Caco-2 (cell line): ENCODE measurements around the gene ERCC1. TPM values are rescaled to one million over a fixed set of nuclear protein-coding genes. Genes with fewer than 3 reads are reported as not detected.

Source experiments
- BruUV-seq: library from RNA; stranded (reverse); fragments of 400-500 nt; replicated peaks from 2 replicates; lab custom pipeline; 2021; lab: Mats Ljungman, UMichigan
- CTCF ChIA-PET: fragments of 300-600 bp; sonication (Branson Sonifier 250); formaldehyde crosslinking; loops from one replicate; lab custom pipeline; 2022; ENCODE audit warnings: antibody characterized with exemption; lab: Charles Lee
- POLR2A ChIA-PET: fragments of 300-600 bp; sonication (Branson Sonifier 250); formaldehyde crosslinking; loops from one replicate; lab custom pipeline; 2022; ENCODE audit warnings: antibody characterized with exemption; lab: Charles Lee
- DNase-seq, 2 experiments: peaks; one replicate each; pipeline versions ENCODE4 v3.0.0 to v3.0.0-alpha.2; 2020 to 2022
- H3K27me3 ChIP-seq: replicated peaks from 2 replicates; pipeline ENCODE4 v1.6.0; 2011; ENCODE audit warnings: low read length; ENCODE audit not compliant: control insufficient read depth, insufficient read depth
- H3K36me3 ChIP-seq: 2 replicates; pipeline ENCODE4 v1.5.1; 2011; ENCODE audit warnings: low read length; ENCODE audit not compliant: control insufficient read depth, insufficient read depth
- H3K4me1 ChIP-seq: fragments of 250-450 bp; sonication (Bioruptor Pico); 2 replicates; pipeline ENCODE4 v1.5.1; 2020; ENCODE audit warnings: mild to moderate bottlenecking
- H3K4me3 ChIP-seq: 2 replicates; pipeline ENCODE4 v1.5.1; 2011; ENCODE audit warnings: low read depth, mild to moderate bottlenecking, control low read depth, low read length
- H3K9me3 ChIP-seq: fragments of 250-450 bp; sonication (Bioruptor Pico); 2 replicates; pipeline ENCODE4 v1.5.1; 2020; ENCODE audit warnings: mild to moderate bottlenecking, moderate library complexity
- H3K27ac Mint-ChIP-seq: one replicate; pipeline ENCODE4 v1.8.0; 2022; ENCODE audit warnings: mixed read lengths; ENCODE audit not compliant: unreplicated experiment
- H3K27me3 Mint-ChIP-seq: one replicate; pipeline ENCODE4 v1.8.0; 2022; ENCODE audit warnings: mixed read lengths; ENCODE audit not compliant: insufficient read depth, unreplicated experiment
- H3K36me3 Mint-ChIP-seq: one replicate; pipeline ENCODE4 v1.8.0; 2022; ENCODE audit warnings: mild to moderate bottlenecking, mixed read lengths; ENCODE audit not compliant: insufficient read depth, unreplicated experiment
- H3K4me1 Mint-ChIP-seq: one replicate; pipeline ENCODE4 v1.8.0; 2022; ENCODE audit warnings: low read depth, mixed read lengths; ENCODE audit not compliant: unreplicated experiment
- H3K4me3 Mint-ChIP-seq: one replicate; pipeline ENCODE4 v1.8.0; 2022; ENCODE audit warnings: mild to moderate bottlenecking, moderate library complexity, mixed read lengths; ENCODE audit not compliant: unreplicated experiment
- H3K9me3 Mint-ChIP-seq: one replicate; pipeline ENCODE4 v1.8.0; 2022; ENCODE audit warnings: mixed read lengths; ENCODE audit not compliant: unreplicated experiment
- CTCF ChIP-seq, 2 experiments: fragments of 200-600 bp in 1 of 2; IDR thresholded peaks; 1 replicate in 1 of 2; 2 replicates in 1 of 2; pipeline versions ENCODE4 v1.5.1 to v1.8.0; 2011 to 2022; ENCODE audit warnings: antibody characterized with exemption in 1 of 2, control low read depth in 1 of 2, inconsistent platforms in 1 of 2, low read depth in 1 of 2, low read length in 1 of 2, mild to moderate bottlenecking in 1 of 2, moderate library complexity in 1 of 2; ENCODE audit not compliant: insufficient read depth in 1 of 2, severe bottlenecking in 1 of 2, unreplicated experiment in 1 of 2
- intact Hi-C: fragments of 100-400 bp; cut with micrococcal nuclease; formaldehyde crosslinking; loops from one replicate; pipeline ENCODE4 v1.10.0; 2022; ENCODE audit not compliant: unreplicated experiment
- total RNA-seq: library from RNA; stranded (reverse); gene quantifications from 2 replicates; pipeline ENCODE4 v1.2.3, GENCODE V29; 2022

ERCC1 gene
- total RNA-seq, 1 experiment from 2014 or later, result 51.0 TPM

- Mint-ChIP-seq H3K9me3 (no peaks in the 10 kb centered on the region), H3K36me3 (peaks cover 19% of the 10 kb centered on the region), H3K4me3 (peak overlapping the region; percentile 82), H3K27ac (peak overlapping the region; percentile 98), H3K27me3 (no peaks in the 10 kb centered on the region), H3K4me1 (peaks cover 42% of the 10 kb centered on the region)
- H3K27me3 ChIP-seq, result no peaks in the 10 kb centered on the region
- peaks cover 36% of the 10 kb centered on the region for H3K4me1 ChIP-seq
- H3K36me3 ChIP-seq, result no peaks in the 10 kb centered on the region
- TF ChIP-seq CTCF (IDR thresholded peaks at IDR 0.05; ENCODE audit: insufficient read depth in 1 of 2, low read depth in 1 of 2, low read length in 1 of 2, severe bottlenecking in 1 of 2, unreplicated experiment in 1 of 2), result no peak
- ChIA-PET CTCF (no interaction called here), POLR2A (no interaction called here)
- BruUV-seq, result no TSS peak
- no peaks in the 10 kb centered on the region for H3K9me3 ChIP-seq
- intact Hi-C loops, result no loop called here
- DNase-seq, result no peak
- H3K4me3 ChIP-seq, result no peak overlapping the region
Measured at GRCh38 chr19:45451850-45452387, 28.2 kb upstream of the ERCC1 start.

- peaks cover 35% of the 10 kb centered on the region for H3K4me1 ChIP-seq
Measured at GRCh38 chr19:45451131-45451849, 27.6 kb upstream of the ERCC1 start.

More at GRCh38 chr19:45451131-45451849, 27.6 kb upstream of the ERCC1 start:
- ChIA-PET CTCF (no interaction called here), POLR2A (interaction anchor here (0.5 to 0.6 kb wide), 2 partner anchors 16 to 803 kb away, joined by 3 to 5 read pairs; no protein-coding TSS in a partner anchor)
- H3K27me3 Mint-ChIP-seq, result no peaks in the 10 kb centered on the region
- peaks cover 19% of the 10 kb centered on the region for H3K36me3 Mint-ChIP-seq
- peak overlapping the region; percentile 52 for H3K4me3 ChIP-seq
- no peaks in the 10 kb centered on the region for H3K9me3 ChIP-seq
- H3K9me3 Mint-ChIP-seq, result no peaks in the 10 kb centered on the region
- H3K4me1 Mint-ChIP-seq, result peaks cover 39% of the 10 kb centered on the region
- peak in 1 of 2 experiments; percentile 37 for DNase-seq
- no peak for TF ChIP-seq CTCF (IDR thresholded peaks at IDR 0.05; ENCODE audit: insufficient read depth in 1 of 2, low read depth in 1 of 2, low read length in 1 of 2, severe bottlenecking in 1 of 2, unreplicated experiment in 1 of 2)
- BruUV-seq, result TSS peak; percentile 81
- intact Hi-C loops, result no loop called here
- H3K27me3 ChIP-seq, result no peaks in the 10 kb centered on the region
- H3K4me3 Mint-ChIP-seq, result peak overlapping the region; percentile 82
- H3K27ac Mint-ChIP-seq, result peak overlapping the region; percentile 98
- no peaks in the 10 kb centered on the region for H3K36me3 ChIP-seq
